Smooth muscle cell of the umbilical artery (primary cell): ENCODE results near the gene CRACDL. TPM values are rescaled to one million over a fixed set of nuclear protein-coding genes. Genes with fewer than 3 reads are reported as not detected.

ENCODE experiments used
- total RNA-seq: library from RNA; depleted of rRNA; stranded (reverse); fragments of >200 nt; gene quantifications from 2 replicates; pipeline ENCODE4 v1.2.3, GENCODE V29; 2014

The CRACDL gene
- not detected in 2 replicates for total RNA-seq

GRCh38 chr2:98935777-98936352 lies at the start of gene CRACDL:
Gene CRACDL, minus strand, starts transcription at chr2:98936225. Its CDS starts 89,425 bp downstream, at chr2:98846800.

Other genes starting within 250 kb of the CRACDL start
- gene MGAT4A, start 205.1 kb downstream of the CRACDL start, total RNA-seq = under 0.01 and 1.3 TPM in 2 replicates
- 0.18 TPM in 1 of 2 replicates, not detected in the other for gene C2orf15, start 205.5 kb upstream of the CRACDL start, total RNA-seq
- gene TSGA10, start 218.7 kb upstream of the CRACDL start, total RNA-seq = 3.3 and 13.1 TPM in 2 replicates
- gene LIPT1, start 218.7 kb upstream of the CRACDL start, total RNA-seq = 4.1 and 6.2 TPM in 2 replicates
- 25.5 and 26.9 TPM in 2 replicates for gene MITD1, start 244.8 kb upstream of the CRACDL start, total RNA-seq
- 33.9 and 36.1 TPM in 2 replicates for gene MRPL30, start 245.0 kb upstream of the CRACDL start, total RNA-seq